ENCODE measurements around the gene PPM1H. TPM values are rescaled to one million over a fixed set of nuclear protein-coding genes. Genes with fewer than 3 reads are reported as not detected.
"Not testable (repeated sequence)": the region's sequence is repeated elsewhere in the genome, so short reads cannot be mapped to it uniquely, and the experiment has no call there.

Gene PPM1H
- total RNA-seq, 1 experiment from 2014 or later: 0.22 TPM

DNA sequence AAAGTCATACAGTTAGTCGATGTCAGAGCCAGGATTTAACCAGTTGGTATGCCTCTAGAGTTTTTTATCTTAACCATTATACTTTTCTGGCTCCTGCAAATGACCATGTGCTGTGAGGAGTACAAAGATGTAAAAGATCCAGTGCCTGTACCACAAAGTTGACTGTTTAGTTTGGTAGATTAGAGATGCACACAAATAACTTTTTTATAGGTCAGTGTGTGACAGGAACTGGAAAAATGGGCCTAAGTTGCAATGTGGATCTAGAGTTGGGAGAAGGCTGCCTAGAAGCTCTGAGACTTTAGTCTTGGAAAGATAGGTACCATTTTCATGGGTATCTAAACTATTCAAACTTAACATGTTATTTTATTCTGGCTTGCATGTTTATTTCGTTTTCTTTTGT lies 32.8 kb upstream of the PPM1H start:
- H3K79me2 ChIP-seq (ENCODE audit: low read length): no peaks in the 10 kb centered on the region
- no peak overlapping the region for H2AFZ ChIP-seq (ENCODE audit: low read length)
- H3K4me1 ChIP-seq (ENCODE audit: low read length): no peaks in the 10 kb centered on the region
- H3K4me3 ChIP-seq (ENCODE audit: low read length): no peak overlapping the region
- no peaks in the 10 kb centered on the region for H4K20me1 ChIP-seq (ENCODE audit: insufficient read depth, low read depth, low read length)
- no peak overlapping the region for H3K9ac ChIP-seq (ENCODE audit: low read length)
- no peaks in the 10 kb centered on the region for H3K9me3 ChIP-seq (ENCODE audit: low read length)
- no peak overlapping the region for H3K27ac ChIP-seq (ENCODE audit: low read length)
- H3K4me2 ChIP-seq (ENCODE audit: low read depth, low read length, poor library complexity, severe bottlenecking): no peak overlapping the region
- H3K27me3 ChIP-seq (ENCODE audit: low read length): no peaks in the 10 kb centered on the region
- H3K9me2 ChIP-seq (replicated peaks; ENCODE audit: insufficient read depth, low read length): no peaks in the 10 kb centered on the region
- DNase-seq: no peak
- H3K36me3 ChIP-seq (ENCODE audit: insufficient read depth, low read length): no peaks in the 10 kb centered on the region

DNA sequence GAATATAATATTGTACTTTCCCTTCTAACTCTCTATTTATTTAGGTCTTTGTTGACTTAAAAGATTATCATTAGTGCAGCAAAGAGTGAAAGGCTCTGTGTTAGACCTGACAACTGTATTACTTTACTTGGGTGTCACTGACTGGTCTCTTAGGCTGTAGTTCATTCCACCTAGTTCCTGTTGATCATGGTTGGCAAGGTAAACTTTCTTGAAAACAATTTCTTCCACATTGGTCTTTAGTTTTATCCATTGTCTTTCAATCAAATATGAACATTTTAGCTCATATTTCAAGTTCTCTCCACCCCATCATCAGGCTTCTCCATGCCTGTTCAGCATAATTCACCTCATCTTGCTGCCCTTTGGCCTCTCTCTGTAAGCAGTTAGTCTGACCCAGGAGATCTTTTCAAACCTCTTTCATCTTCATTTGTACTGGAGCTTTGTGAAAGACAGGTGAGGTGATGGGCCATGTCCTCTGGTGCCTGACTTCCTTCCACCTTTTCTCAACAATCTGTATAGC lies 32.1 kb upstream of the PPM1H start:
- Histone ChIP-seq H3K9me2 (replicated peaks; ENCODE audit: insufficient read depth, low read length) (no peaks in the 10 kb centered on the region), H3K9ac (ENCODE audit: low read length) (no peak overlapping the region), H4K20me1 (ENCODE audit: insufficient read depth, low read depth, low read length) (no peaks in the 10 kb centered on the region), H3K36me3 (ENCODE audit: insufficient read depth, low read length) (no peaks in the 10 kb centered on the region), H3K4me3 (ENCODE audit: low read length) (no peak overlapping the region), H3K4me2 (ENCODE audit: low read depth, low read length, poor library complexity, severe bottlenecking) (no peak overlapping the region), H3K27me3 (ENCODE audit: low read length) (no peaks in the 10 kb centered on the region), H3K9me3 (ENCODE audit: low read length) (no peaks in the 10 kb centered on the region), H3K27ac (ENCODE audit: low read length) (no peak overlapping the region), H2AFZ (ENCODE audit: low read length) (no peak overlapping the region), H3K4me1 (ENCODE audit: low read length) (no peaks in the 10 kb centered on the region), H3K79me2 (ENCODE audit: low read length) (no peaks in the 10 kb centered on the region)
- no peak for DNase-seq

DNA sequence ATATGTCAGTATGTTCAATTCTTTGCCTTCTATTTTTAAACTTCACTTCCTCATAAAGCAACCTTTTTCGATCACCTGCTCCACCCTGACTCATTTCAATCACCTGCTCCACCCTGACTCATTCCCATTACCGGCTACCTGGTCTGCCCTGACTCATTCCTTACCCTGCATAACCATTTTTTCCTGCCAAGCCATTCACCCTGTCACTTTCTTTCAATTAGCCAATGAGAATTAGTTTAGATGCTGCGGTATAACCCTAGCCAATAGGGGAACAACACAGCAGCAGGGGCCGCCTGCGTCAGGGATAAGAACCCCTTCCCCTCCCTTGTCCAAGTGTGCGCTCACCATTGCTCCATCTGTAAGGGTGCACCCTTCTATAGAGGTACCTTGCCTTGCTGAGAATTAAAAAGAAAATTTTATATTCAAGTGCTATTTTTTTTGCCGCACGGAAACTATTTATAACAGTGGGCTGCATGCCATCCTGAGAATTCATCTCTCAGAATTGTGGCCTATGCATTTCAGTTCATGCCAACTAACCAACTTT lies 31.6 kb upstream of the PPM1H start:
- not testable (repeated sequence) for H3K9me3 ChIP-seq (ENCODE audit: low read length); H3K9ac ChIP-seq (ENCODE audit: low read length); H3K27ac ChIP-seq (ENCODE audit: low read length); H3K4me1 ChIP-seq (ENCODE audit: low read length); H3K27me3 ChIP-seq (ENCODE audit: low read length); H3K4me3 ChIP-seq (ENCODE audit: low read length); H2AFZ ChIP-seq (ENCODE audit: low read length); H3K36me3 ChIP-seq (ENCODE audit: insufficient read depth, low read length); H3K79me2 ChIP-seq (ENCODE audit: low read length); H3K9me2 ChIP-seq (replicated peaks; ENCODE audit: insufficient read depth, low read length); H3K4me2 ChIP-seq (ENCODE audit: low read depth, low read length, poor library complexity, severe bottlenecking); DNase-seq; H4K20me1 ChIP-seq (ENCODE audit: insufficient read depth, low read depth, low read length)

DNA sequence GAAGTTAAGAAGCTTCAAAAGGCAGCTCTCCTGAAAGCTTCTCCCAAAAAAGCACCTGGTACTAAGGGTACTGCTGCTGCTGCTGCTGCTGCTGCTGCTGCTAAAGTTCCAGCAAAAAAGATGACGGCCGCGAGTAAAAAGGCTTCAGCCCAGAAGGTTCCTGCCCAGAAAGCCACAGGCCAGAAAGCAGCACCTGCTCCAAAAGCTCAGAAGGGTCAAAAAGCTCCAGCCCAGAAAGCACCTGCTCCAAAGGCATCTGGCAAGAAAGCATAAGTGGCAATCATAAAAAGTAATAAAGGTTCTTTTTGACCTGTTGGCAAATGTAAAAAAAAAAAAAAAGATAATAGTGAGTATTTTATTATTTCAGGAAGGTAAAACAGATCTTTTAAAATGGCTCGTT lies 30.8 kb upstream of the PPM1H start:
- H2AFZ ChIP-seq (ENCODE audit: low read length); H3K79me2 ChIP-seq (ENCODE audit: low read length); DNase-seq; H3K9me2 ChIP-seq (replicated peaks; ENCODE audit: insufficient read depth, low read length); H3K4me2 ChIP-seq (ENCODE audit: low read depth, low read length, poor library complexity, severe bottlenecking); H3K4me3 ChIP-seq (ENCODE audit: low read length); H3K9me3 ChIP-seq (ENCODE audit: low read length); H3K4me1 ChIP-seq (ENCODE audit: low read length); H4K20me1 ChIP-seq (ENCODE audit: insufficient read depth, low read depth, low read length); H3K27ac ChIP-seq (ENCODE audit: low read length); H3K36me3 ChIP-seq (ENCODE audit: insufficient read depth, low read length); H3K9ac ChIP-seq (ENCODE audit: low read length); H3K27me3 ChIP-seq (ENCODE audit: low read length): not testable (repeated sequence)

DNA sequence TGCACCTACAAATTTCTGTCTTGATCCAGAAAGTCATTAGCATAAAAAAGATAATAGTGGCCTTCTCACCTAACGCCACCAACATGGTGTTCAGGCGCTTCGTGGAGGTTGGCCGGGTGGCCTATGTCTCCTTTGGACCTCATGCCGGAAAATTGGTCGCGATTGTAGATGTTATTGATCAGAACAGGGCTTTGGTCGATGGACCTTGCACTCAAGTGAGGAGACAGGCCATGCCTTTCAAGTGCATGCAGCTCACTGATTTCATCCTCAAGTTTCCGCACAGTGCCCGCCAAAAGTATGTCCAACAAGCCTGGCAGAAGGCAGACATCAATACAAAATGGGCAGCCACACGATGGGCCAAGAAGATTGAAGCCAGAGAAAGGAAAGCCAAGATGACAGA lies 30.3 kb upstream of the PPM1H start:
- not testable (repeated sequence) for H3K27me3 ChIP-seq (ENCODE audit: low read length); H3K4me2 ChIP-seq (ENCODE audit: low read depth, low read length, poor library complexity, severe bottlenecking); H3K27ac ChIP-seq (ENCODE audit: low read length); H3K36me3 ChIP-seq (ENCODE audit: insufficient read depth, low read length); H3K9ac ChIP-seq (ENCODE audit: low read length); H3K4me3 ChIP-seq (ENCODE audit: low read length); H3K9me3 ChIP-seq (ENCODE audit: low read length); H3K4me1 ChIP-seq (ENCODE audit: low read length); H2AFZ ChIP-seq (ENCODE audit: low read length); H3K79me2 ChIP-seq (ENCODE audit: low read length); DNase-seq; H4K20me1 ChIP-seq (ENCODE audit: insufficient read depth, low read depth, low read length); H3K9me2 ChIP-seq (replicated peaks; ENCODE audit: insufficient read depth, low read length)

DNA sequence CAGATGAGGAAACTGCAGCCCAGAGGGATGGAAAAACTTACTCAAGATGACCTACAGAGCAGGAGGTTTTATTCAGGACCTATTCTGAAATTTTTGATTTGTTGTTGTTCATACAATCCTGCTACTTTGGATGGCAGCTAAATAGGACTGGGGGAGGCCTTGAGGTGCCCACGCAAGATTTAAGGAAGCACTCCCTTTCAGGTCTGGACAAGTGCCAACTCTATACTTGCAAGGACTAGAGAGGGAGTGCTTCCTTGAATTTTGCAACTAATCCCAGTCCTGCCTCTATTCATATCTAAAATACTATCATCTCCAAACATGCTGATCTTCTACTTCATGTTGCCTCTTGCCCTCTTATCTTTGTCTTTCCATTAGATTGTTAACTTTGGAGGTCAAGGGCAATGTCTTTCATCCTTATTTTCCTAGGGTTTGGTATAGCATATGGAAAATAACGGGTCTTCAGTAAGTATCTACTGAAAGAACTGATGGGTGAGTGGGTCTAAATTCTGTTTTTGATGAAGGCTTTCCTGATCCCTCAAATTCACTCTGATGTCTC lies 28.6 kb upstream of the PPM1H start:
- Histone ChIP-seq H3K79me2 (ENCODE audit: low read length) (no peaks in the 10 kb centered on the region), H3K4me3 (ENCODE audit: low read length) (no peak overlapping the region), H4K20me1 (ENCODE audit: insufficient read depth, low read depth, low read length) (no peaks in the 10 kb centered on the region), H3K27me3 (ENCODE audit: low read length) (no peaks in the 10 kb centered on the region), H3K4me1 (ENCODE audit: low read length) (no peaks in the 10 kb centered on the region), H3K9ac (ENCODE audit: low read length) (no peak overlapping the region), H2AFZ (ENCODE audit: low read length) (no peak overlapping the region), H3K27ac (ENCODE audit: low read length) (no peak overlapping the region), H3K9me2 (replicated peaks; ENCODE audit: insufficient read depth, low read length) (no peaks in the 10 kb centered on the region), H3K4me2 (ENCODE audit: low read depth, low read length, poor library complexity, severe bottlenecking) (no peak overlapping the region), H3K36me3 (ENCODE audit: insufficient read depth, low read length) (no peaks in the 10 kb centered on the region), H3K9me3 (ENCODE audit: low read length) (no peaks in the 10 kb centered on the region)
- DNase-seq: no peak

DNA sequence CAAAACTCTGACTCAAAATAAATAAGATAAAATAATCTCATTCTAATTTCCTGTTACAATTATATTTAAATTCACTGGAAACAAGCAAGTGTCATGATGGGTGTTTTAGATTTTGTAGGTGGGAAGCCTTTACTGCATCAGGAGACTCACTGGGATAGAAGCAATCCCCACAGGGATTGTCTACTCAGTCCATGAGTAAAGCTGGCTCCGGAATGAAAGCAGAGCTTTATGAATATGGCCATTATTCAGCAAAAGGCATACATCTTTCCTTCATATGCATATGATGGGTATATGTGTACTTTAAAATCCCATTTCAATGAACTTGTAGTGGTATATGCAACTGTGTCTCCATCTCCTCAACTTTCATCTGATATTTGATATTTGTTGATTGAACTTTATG lies 25.4 kb upstream of the PPM1H start:
- Histone ChIP-seq H3K9me3 (ENCODE audit: low read length) (no peaks in the 10 kb centered on the region), H3K4me1 (ENCODE audit: low read length) (no peaks in the 10 kb centered on the region), H3K4me2 (ENCODE audit: low read depth, low read length, poor library complexity, severe bottlenecking) (no peak overlapping the region), H4K20me1 (ENCODE audit: insufficient read depth, low read depth, low read length) (no peaks in the 10 kb centered on the region), H3K9me2 (replicated peaks; ENCODE audit: insufficient read depth, low read length) (no peaks in the 10 kb centered on the region), H3K27me3 (ENCODE audit: low read length) (no peaks in the 10 kb centered on the region), H3K9ac (ENCODE audit: low read length) (no peak overlapping the region), H3K27ac (ENCODE audit: low read length) (no peak overlapping the region), H3K79me2 (ENCODE audit: low read length) (no peaks in the 10 kb centered on the region), H3K36me3 (ENCODE audit: insufficient read depth, low read length) (no peaks in the 10 kb centered on the region), H2AFZ (ENCODE audit: low read length) (no peak overlapping the region), H3K4me3 (ENCODE audit: low read length) (no peak overlapping the region)
- no peak for DNase-seq

DNA sequence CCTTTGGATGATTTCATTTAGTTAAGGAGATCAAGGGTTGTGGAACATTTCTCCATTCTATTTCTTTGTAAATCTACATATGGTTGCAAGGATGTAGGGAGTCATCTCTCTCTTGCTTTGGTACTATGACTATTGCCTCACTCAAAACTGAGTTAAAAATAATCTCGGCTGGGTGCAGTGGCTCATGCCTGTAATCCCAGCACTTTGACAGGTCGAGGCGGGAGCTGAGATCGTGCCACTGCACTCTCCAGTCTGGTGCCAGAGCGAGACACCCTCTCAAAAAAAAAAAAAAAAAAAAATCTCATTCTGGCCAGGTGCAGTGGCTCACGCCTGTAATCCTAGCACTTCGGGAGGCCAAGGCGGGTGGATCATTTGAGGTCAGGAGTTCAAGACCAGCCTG lies 24.8 kb upstream of the PPM1H start:
- no peak for DNase-seq
- Histone ChIP-seq H3K4me1 (ENCODE audit: low read length) (no peaks in the 10 kb centered on the region), H3K36me3 (ENCODE audit: insufficient read depth, low read length) (no peaks in the 10 kb centered on the region), H2AFZ (ENCODE audit: low read length) (no peak overlapping the region), H3K4me2 (ENCODE audit: low read depth, low read length, poor library complexity, severe bottlenecking) (no peak overlapping the region), H3K9me3 (ENCODE audit: low read length) (no peaks in the 10 kb centered on the region), H4K20me1 (ENCODE audit: insufficient read depth, low read depth, low read length) (no peaks in the 10 kb centered on the region), H3K79me2 (ENCODE audit: low read length) (no peaks in the 10 kb centered on the region), H3K9me2 (replicated peaks; ENCODE audit: insufficient read depth, low read length) (no peaks in the 10 kb centered on the region), H3K4me3 (ENCODE audit: low read length) (no peak overlapping the region), H3K27me3 (ENCODE audit: low read length) (no peaks in the 10 kb centered on the region), H3K27ac (ENCODE audit: low read length) (no peak overlapping the region), H3K9ac (ENCODE audit: low read length) (no peak overlapping the region)

Measured in Karpas-422 (cell line).